ENCODE results near the gene ALDH18A1. TPM values are rescaled to one million over a fixed set of nuclear protein-coding genes. Genes with fewer than 3 reads are reported as not detected.

Gene ALDH18A1
- total RNA-seq, 1 donor from 2014 or later: 11.1 TPM

DNA sequence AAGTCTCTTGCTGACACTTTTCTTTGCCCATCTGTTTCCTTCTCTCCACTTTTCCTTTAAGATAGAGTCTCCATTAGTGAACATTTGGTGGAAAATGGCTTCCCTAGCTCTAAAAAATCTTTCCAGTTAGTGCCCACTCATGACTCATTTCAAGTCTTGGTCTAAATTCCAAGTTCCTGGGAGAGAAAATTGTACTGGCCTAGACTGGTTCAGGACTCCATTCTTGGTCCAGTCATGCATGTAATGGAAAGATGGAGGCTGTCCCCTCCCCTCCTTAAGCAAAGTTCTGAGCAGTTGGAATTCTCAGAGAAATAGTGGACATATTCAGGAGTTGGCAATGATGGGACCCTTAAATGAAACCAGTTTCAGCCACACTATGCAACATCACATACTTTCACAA, 3.8 kb upstream of the ALDH18A1 start:
- intact Hi-C loops (cut with micrococcal nuclease): no loop called here
- TF ChIP-seq, protein P1, sequence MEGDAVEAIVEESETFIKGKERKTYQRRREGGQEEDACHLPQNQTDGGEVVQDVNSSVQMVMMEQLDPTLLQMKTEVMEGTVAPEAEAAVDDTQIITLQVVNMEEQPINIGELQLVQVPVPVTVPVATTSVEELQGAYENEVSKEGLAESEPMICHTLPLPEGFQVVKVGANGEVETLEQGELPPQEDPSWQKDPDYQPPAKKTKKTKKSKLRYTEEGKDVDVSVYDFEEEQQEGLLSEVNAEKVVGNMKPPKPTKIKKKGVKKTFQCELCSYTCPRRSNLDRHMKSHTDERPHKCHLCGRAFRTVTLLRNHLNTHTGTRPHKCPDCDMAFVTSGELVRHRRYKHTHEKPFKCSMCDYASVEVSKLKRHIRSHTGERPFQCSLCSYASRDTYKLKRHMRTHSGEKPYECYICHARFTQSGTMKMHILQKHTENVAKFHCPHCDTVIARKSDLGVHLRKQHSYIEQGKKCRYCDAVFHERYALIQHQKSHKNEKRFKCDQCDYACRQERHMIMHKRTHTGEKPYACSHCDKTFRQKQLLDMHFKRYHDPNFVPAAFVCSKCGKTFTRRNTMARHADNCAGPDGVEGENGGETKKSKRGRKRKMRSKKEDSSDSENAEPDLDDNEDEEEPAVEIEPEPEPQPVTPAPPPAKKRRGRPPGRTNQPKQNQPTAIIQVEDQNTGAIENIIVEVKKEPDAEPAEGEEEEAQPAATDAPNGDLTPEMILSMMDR (IDR thresholded peaks at IDR 0.05; ENCODE audit: borderline replicate concordance): no peak

DNA sequence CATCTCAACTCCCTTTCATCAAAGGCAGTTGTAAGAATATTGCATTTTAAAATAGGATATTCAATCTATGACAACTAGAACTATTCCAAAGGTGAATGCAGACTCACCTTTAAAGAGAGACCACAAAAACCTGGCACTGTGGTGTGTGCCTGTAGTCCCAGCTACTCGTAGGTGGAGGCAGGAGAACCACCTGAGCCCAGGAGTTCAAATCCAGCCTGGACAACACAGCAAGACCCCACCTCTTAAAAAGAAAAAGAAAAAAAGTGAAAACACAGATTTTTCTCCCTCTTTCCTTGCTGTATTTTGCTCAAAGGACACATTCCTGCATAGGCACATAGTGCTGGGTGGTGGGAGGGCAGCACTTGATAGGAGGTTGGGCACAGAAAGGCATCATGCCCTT, 739 bp upstream of the ALDH18A1 start:
- DNase-seq: no peak
- TF ChIP-seq, protein P1 (IDR thresholded peaks at IDR 0.05; ENCODE audit: borderline replicate concordance): no peak
- no peaks in the 10 kb centered on the region for H3K9me3 ChIP-seq (replicated peaks)
- peaks cover 8% of the 10 kb centered on the region for H3K36me3 ChIP-seq
- peaks cover 20% of the 10 kb centered on the region for H3K4me1 ChIP-seq
- intact Hi-C loops (cut with micrococcal nuclease): no loop called here
- no peak overlapping the region for H3K27ac ChIP-seq (replicated peaks)
- H3K4me3 ChIP-seq: peak overlapping the region; percentile 82
- no peaks in the 10 kb centered on the region for H3K27me3 ChIP-seq (ENCODE audit: low read depth)

More for the DNA sequence above, 3.8 kb upstream of the ALDH18A1 start:
- H3K9me3 ChIP-seq (replicated peaks): no peaks in the 10 kb centered on the region
- H3K27ac ChIP-seq (replicated peaks): no peak overlapping the region
- H3K4me3 ChIP-seq: no peak overlapping the region
- DNase-seq: no peak
- H3K27me3 ChIP-seq (ENCODE audit: low read depth): no peaks in the 10 kb centered on the region
- H3K36me3 ChIP-seq: peaks cover 4% of the 10 kb centered on the region
- H3K4me1 ChIP-seq: peaks cover 41% of the 10 kb centered on the region

DNA sequence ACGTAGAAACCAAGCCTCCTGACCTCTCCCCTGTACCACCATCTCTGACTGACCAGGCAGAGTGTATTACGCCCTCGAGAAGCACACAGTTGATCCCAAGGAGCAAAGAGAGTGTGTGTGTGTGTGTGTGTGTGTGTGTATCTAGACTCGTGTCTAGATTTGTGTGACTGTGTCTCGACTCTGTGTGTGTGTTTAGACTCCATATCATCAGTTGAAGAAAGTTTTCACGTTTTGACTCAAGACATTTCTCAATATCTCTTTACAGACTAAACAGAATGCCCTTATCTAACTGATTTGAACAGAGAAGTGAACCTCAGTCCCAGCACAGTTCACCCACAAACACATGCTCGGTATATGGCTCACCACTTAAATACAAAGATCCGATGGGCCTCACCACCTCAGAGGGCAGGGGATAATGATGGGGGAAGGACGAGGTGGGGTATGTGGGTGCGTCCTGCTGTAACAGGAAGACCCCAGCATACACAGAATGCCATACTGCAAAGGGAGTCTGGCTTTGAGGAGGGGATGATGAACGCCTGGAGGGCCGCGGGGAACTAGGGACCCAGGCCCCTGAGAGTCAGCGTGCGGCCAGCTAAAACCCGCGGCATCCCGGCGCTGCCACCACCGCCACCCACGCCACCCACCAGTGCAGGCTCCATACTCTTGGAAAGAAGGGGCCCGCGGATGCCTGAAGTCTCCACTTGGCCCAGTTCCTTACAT, 780 bp downstream of the ALDH18A1 start:
- no peak for DNase-seq
- H3K27me3 ChIP-seq (ENCODE audit: low read depth): no peaks in the 10 kb centered on the region
- peaks cover 7% of the 10 kb centered on the region for H3K9me3 ChIP-seq (replicated peaks)
- intact Hi-C loops (cut with micrococcal nuclease): no loop called here
- TF ChIP-seq, protein P1 (IDR thresholded peaks at IDR 0.05; ENCODE audit: borderline replicate concordance): no peak
- peaks cover 23% of the 10 kb centered on the region for H3K36me3 ChIP-seq
- H3K4me1 ChIP-seq: peaks cover 20% of the 10 kb centered on the region
- H3K4me3 ChIP-seq: peak overlapping the region; percentile 82
- peak overlapping the region; percentile 45 for H3K27ac ChIP-seq (replicated peaks)

- H3K9me3 ChIP-seq (replicated peaks): peaks cover 7% of the 10 kb centered on the region
- H3K4me1 ChIP-seq: peaks cover 20% of the 10 kb centered on the region
- intact Hi-C loops (cut with micrococcal nuclease): no loop called here
- no peak overlapping the region for H3K27ac ChIP-seq (replicated peaks)
- H3K27me3 ChIP-seq (ENCODE audit: low read depth): no peaks in the 10 kb centered on the region
- no peak for DNase-seq
- H3K36me3 ChIP-seq: peaks cover 30% of the 10 kb centered on the region
- no peak overlapping the region for H3K4me3 ChIP-seq
- TF ChIP-seq, protein P1 (IDR thresholded peaks at IDR 0.05; ENCODE audit: borderline replicate concordance): no peak
Observed at GRCh38 chr10:95653895-95654294, 2.6 kb downstream of the ALDH18A1 start.

DNA sequence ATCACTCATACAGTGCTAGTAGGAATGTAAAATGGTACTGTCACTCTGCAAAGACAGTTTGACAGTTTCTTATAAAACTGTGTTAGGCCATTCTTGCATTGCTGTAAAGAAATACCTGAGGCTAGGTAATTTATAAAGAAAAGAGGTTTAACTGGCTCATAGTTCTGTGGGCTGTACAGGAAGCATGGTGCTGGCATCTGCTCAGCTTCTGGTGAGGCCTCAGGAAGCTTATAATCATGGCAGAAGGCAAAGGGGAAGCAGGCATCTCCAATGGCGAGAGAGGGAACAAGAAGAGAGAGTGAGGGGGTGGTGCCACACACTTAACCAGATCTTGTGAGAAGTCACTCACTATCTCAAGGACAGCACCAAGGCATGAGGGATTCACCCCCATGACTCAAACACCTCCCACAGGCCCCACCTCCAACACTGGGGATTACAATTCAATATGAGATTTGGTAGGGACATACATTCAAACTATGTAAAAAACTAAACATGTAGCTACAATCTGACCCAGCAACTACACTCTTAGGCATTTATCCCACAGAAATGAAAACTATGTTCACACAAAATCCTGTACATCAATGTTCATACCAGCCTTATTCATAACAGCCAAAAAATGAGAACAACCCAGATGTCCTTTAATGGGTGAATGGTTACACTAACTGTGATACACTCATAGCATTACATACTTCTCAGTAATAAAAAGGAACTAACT, 5.0 kb downstream of the ALDH18A1 start:
- no peak for DNase-seq
- intact Hi-C loops (cut with micrococcal nuclease): no loop called here
- Histone ChIP-seq H3K27ac (replicated peaks) (no peak overlapping the region), H3K9me3 (replicated peaks) (peaks cover 7% of the 10 kb centered on the region), H3K27me3 (ENCODE audit: low read depth) (no peaks in the 10 kb centered on the region), H3K36me3 (peaks cover 30% of the 10 kb centered on the region), H3K4me3 (no peak overlapping the region), H3K4me1 (peaks cover 14% of the 10 kb centered on the region)
- TF ChIP-seq, protein P1 (IDR thresholded peaks at IDR 0.05; ENCODE audit: borderline replicate concordance): no peak

Data from left ventricle myocardium inferior (tissue), 1 donor.